ENCODE measurements around the gene CD300A.

- no peak for TF ChIP-seq CTCF (IDR thresholded peaks at IDR 0.05; ENCODE audit: insufficient read depth, low read length)
- TF ChIP-seq, protein P1, sequence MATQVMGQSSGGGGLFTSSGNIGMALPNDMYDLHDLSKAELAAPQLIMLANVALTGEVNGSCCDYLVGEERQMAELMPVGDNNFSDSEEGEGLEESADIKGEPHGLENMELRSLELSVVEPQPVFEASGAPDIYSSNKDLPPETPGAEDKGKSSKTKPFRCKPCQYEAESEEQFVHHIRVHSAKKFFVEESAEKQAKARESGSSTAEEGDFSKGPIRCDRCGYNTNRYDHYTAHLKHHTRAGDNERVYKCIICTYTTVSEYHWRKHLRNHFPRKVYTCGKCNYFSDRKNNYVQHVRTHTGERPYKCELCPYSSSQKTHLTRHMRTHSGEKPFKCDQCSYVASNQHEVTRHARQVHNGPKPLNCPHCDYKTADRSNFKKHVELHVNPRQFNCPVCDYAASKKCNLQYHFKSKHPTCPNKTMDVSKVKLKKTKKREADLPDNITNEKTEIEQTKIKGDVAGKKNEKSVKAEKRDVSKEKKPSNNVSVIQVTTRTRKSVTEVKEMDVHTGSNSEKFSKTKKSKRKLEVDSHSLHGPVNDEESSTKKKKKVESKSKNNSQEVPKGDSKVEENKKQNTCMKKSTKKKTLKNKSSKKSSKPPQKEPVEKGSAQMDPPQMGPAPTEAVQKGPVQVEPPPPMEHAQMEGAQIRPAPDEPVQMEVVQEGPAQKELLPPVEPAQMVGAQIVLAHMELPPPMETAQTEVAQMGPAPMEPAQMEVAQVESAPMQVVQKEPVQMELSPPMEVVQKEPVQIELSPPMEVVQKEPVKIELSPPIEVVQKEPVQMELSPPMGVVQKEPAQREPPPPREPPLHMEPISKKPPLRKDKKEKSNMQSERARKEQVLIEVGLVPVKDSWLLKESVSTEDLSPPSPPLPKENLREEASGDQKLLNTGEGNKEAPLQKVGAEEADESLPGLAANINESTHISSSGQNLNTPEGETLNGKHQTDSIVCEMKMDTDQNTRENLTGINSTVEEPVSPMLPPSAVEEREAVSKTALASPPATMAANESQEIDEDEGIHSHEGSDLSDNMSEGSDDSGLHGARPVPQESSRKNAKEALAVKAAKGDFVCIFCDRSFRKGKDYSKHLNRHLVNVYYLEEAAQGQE (IDR thresholded peaks at IDR 0.05; ENCODE audit: insufficient replicate concordance, low read depth) = no peak
- TF ChIP-seq GABPA (IDR thresholded peaks at IDR 0.05; ENCODE audit: low read depth) = no peak
- no peak for TF ChIP-seq POLR2AphosphoS5 (IDR thresholded peaks at IDR 0.05; ENCODE audit: low read depth)
Measured at GRCh38 chr17:74485841-74486240, 19.4 kb downstream of the CD300A start.
